ENCODE measurements around the gene CCDC149. TPM values are rescaled to one million over a fixed set of nuclear protein-coding genes. Genes with fewer than 3 reads are reported as not detected.

Gene CCDC149
- total and polyA plus RNA-seq, 2 of the 4 experiments (the other 2 are of a cell fraction), result 6.7 to 7.0 TPM

DNA sequence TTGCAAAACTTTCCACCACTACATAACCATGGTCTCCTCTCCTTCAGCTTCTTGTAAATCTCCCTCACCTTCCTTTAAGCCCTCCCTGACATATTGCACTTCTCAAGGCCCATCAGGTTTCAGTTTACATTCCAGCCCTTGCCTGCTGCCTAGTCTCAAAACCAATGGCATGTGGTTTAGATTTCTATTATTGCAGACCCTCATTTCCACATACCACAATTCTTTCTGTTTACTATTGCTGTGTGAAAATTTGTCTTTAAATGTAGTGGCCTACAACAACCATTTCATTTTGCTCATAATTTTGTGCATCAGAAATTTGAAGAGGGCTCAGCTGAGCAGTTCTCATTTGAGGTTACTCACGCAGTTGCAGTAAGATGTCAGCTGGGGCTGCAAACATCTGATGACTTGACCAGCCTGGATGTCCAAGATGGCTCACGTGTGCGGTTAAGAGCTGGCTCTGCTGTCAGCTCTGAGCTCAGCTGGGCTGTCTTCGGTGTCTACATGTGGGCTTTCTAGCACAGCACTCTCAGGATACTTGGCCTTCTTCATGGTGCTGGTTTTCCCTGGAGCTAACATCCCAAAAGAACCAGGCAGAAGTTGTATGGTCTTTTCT, 147.4 kb downstream of the CCDC149 start:
- no peaks in the 10 kb centered on the region for H3K27me3 ChIP-seq (ENCODE audit: control insufficient read depth, insufficient read depth, low read length)
- no peak overlapping the region for H2AK9ac ChIP-seq (replicated peaks; ENCODE audit: low read depth, low read length, poor library complexity)
- peak overlapping the region; percentile 6 for H2AFZ ChIP-seq (replicated peaks; ENCODE audit: low read length, poor library complexity)
- H3K18ac ChIP-seq (ENCODE audit: low read depth, low read length), result peak overlapping the region; percentile 31; the same call in 1 of the 2 replicates
- no peak overlapping the region; the same call in 1 of the 2 replicates for H4K5ac ChIP-seq (ENCODE audit: low read depth, low read length)
- H4K91ac ChIP-seq (ENCODE audit: insufficient read depth, low read depth, low read length), result peak overlapping the region; percentile 21; the same call in 1 of the 2 replicates
- BruUV-seq (replicated peaks), result no TSS peak
- ChIA-PET POLR2A (ENCODE audit: unreplicated experiment) (no interaction called here), CTCF (interaction anchor here (0.7 kb wide), 1 partner anchor 215 kb away, joined by 3 read pairs; no protein-coding TSS in a partner anchor)
- H3K9me1 ChIP-seq (ENCODE audit: insufficient read depth, low read length), result peaks cover 20% of the 10 kb centered on the region
- peak overlapping the region in 1 of 2 experiments; percentile 24; a peak in 1 of 4 replicates for H4K8ac ChIP-seq (ENCODE audit: low read depth in 2 of 2, low read length in 2 of 2)
- H3K4me1 ChIP-seq (ENCODE audit: control insufficient read depth, insufficient read depth, low read length), result peaks cover 11% of the 10 kb centered on the region
- H3K27ac ChIP-seq (ENCODE audit: insufficient read depth, low read length), result peak overlapping the region; percentile 27; the same call in 1 of the 2 replicates
- H3K14ac ChIP-seq (replicated peaks; ENCODE audit: low read depth, low read length), result peak overlapping the region; percentile 5
- no peak overlapping the region for H2AK5ac ChIP-seq (ENCODE audit: low read depth, low read length)
- in situ Hi-C loops (cut with MboI; ENCODE audit: low sequenced_read_pairs) (no loop called here), dilution Hi-C loops (cut with HindIII; ENCODE audit: low sequenced_read_pairs, unreplicated experiment) (no loop called here), intact Hi-C loops (cut with micrococcal nuclease) (loop anchor here (2.0 kb wide), 1 partner anchor 13 kb away; no protein-coding TSS in a partner anchor)
- H3K79me1 ChIP-seq (ENCODE audit: low read depth in 1 of 2, low read length in 2 of 2), result no peaks in the 10 kb centered on the region
- H3K56ac ChIP-seq (ENCODE audit: extremely low read depth, insufficient read depth, low read length), result no peak overlapping the region; the same call in 1 of the 2 replicates
- peak; percentile 76 for DNase-seq
- WGBS, 2 experiments (ENCODE audit: extremely low coverage in 2 of 2, insufficient read length in 1 of 2), result 90% methylated on average over 1 of the region's 4 CpGs; no CpG with 5 or more reads in 1 of the 2 experiments
- TF ChIP-seq, protein P1, sequence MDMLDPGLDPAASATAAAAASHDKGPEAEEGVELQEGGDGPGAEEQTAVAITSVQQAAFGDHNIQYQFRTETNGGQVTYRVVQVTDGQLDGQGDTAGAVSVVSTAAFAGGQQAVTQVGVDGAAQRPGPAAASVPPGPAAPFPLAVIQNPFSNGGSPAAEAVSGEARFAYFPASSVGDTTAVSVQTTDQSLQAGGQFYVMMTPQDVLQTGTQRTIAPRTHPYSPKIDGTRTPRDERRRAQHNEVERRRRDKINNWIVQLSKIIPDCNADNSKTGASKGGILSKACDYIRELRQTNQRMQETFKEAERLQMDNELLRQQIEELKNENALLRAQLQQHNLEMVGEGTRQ (IDR thresholded peaks at IDR 0.05; ENCODE audit: low read depth, low read length), result peak; percentile 57; the same call in 1 of the 2 replicates
- TF ChIP-seq BHLHE40 (IDR thresholded peaks at IDR 0.05; ENCODE audit: low read depth, low read length) (peak; percentile 82), CEBPB (IDR thresholded peaks at IDR 0.05; ENCODE audit: low read depth, low read length) (no peak), MXI1 (IDR thresholded peaks at IDR 0.05; ENCODE audit: borderline replicate concordance, low read depth, low read length) (peak; percentile 46; the same call in 1 of the 2 replicates), RAD21 (IDR thresholded peaks at IDR 0.05; ENCODE audit: low read length) (no peak), RFX5 (IDR thresholded peaks at IDR 0.05; ENCODE audit: low read depth, low read length) (no peak), SMC3 (IDR thresholded peaks at IDR 0.05; ENCODE audit: low read depth, low read length) (no peak)
- TF ChIP-seq, protein P2, sequence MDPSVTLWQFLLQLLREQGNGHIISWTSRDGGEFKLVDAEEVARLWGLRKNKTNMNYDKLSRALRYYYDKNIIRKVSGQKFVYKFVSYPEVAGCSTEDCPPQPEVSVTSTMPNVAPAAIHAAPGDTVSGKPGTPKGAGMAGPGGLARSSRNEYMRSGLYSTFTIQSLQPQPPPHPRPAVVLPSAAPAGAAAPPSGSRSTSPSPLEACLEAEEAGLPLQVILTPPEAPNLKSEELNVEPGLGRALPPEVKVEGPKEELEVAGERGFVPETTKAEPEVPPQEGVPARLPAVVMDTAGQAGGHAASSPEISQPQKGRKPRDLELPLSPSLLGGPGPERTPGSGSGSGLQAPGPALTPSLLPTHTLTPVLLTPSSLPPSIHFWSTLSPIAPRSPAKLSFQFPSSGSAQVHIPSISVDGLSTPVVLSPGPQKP (IDR thresholded peaks at IDR 0.05; ENCODE audit: borderline replicate concordance, low read depth, low read length), result no peak
- H3K4ac ChIP-seq (ENCODE audit: low read depth, low read length), result peak overlapping the region; percentile 76
- no peaks in the 10 kb centered on the region for H4K20me1 ChIP-seq (ENCODE audit: insufficient read depth, low read length)
- ATAC-seq (ENCODE audit: low read depth), result peak; percentile 60
- no peak overlapping the region for H3K4me3 ChIP-seq (ENCODE audit: insufficient read depth, low read depth, low read length)
- no peak overlapping the region for H3K23ac ChIP-seq (ENCODE audit: low read depth, low read length)
- H2BK120ac ChIP-seq (ENCODE audit: low read depth, low read length), result peak overlapping the region; percentile 31
- H3K9me3 ChIP-seq (ENCODE audit: control insufficient read depth, insufficient read depth, low read length), result no peaks in the 10 kb centered on the region
- peak overlapping the region; percentile 29; the same call in 1 of the 2 replicates for H3K4me2 ChIP-seq (ENCODE audit: low read depth, low read length)
- H2BK5ac ChIP-seq (ENCODE audit: low read depth, low read length, poor library complexity, severe bottlenecking), result peak overlapping the region; percentile 10
- H3K36me3 ChIP-seq (ENCODE audit: control insufficient read depth, insufficient read depth, low read length), result no peaks in the 10 kb centered on the region
- H2BK20ac ChIP-seq (ENCODE audit: low read depth, low read length), result peak overlapping the region; percentile 54; the same call in 1 of the 2 replicates
- H3K9ac ChIP-seq (ENCODE audit: low read depth, low read length), result no peak overlapping the region
- 0 out of 3 replicates have a peak overlapping the region, but pooled peaks have one; percentile 16 for H2BK15ac ChIP-seq (ENCODE audit: low read depth, low read length)

Measured in IMR-90 (cell line).